Lower leg skin (tissue), 3 donors: Measurements from ENCODE around the gene NOCT.

Source experiments
- POLR2A ChIP-seq, 2 donors: fragments of 450-650 bp; IDR thresholded peaks; one replicate each; pipeline ENCODE4 v1.6.1; 2016 to 2017; ENCODE audit warnings: antibody characterized with exemption in 2 of 2, mild to moderate bottlenecking in 1 of 2, moderate library complexity in 1 of 2
- TF ChIP-seq, protein P1 (sequence below), 3 donors: fragments of 450-650 bp; IDR thresholded peaks; one replicate each; pipeline ENCODE4 v1.5.1; 2016; ENCODE audit warnings: antibody characterized with exemption in 3 of 3, mild to moderate bottlenecking in 3 of 3, moderate library complexity in 2 of 3

DNA sequence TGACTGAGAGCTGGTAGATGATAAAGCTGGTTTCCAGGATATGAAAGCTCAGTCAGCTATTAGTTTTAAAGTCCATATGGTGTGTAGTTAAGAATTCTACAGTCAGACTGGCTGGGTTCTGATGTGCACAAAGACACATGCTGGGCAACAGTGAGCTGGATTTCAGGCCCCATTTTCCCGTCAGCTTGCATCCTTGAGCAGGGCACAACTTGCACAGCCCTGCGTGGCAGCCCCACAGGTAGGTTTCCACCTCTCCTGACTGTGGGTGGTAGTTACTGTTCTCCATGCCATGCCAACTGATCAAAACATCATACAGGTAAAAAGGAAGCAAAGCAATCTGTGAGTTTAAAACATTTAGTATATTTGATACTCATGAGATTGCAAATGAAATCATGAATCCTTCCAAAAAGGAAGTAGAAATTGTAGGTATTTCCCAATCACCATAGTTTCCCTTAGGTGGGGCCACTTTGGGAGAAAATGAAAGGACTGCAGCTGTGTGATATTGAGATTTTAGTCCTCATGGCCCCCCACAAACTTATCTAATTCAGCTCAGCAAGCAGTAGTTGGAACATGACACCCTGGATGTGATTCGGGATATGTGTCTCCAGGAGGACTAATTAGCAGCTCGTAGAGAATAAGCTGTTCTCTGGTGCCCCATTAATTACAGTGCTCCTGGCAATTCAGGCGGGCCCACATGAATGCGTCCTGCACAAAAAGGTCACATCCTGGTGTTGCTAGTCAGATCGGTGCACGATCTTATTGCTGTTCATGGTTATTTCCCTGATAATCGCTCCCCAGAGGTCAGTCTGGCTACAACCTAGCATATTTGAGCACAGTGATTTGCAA lies 42.4 kb upstream of the NOCT start:
- TF ChIP-seq, protein P1, sequence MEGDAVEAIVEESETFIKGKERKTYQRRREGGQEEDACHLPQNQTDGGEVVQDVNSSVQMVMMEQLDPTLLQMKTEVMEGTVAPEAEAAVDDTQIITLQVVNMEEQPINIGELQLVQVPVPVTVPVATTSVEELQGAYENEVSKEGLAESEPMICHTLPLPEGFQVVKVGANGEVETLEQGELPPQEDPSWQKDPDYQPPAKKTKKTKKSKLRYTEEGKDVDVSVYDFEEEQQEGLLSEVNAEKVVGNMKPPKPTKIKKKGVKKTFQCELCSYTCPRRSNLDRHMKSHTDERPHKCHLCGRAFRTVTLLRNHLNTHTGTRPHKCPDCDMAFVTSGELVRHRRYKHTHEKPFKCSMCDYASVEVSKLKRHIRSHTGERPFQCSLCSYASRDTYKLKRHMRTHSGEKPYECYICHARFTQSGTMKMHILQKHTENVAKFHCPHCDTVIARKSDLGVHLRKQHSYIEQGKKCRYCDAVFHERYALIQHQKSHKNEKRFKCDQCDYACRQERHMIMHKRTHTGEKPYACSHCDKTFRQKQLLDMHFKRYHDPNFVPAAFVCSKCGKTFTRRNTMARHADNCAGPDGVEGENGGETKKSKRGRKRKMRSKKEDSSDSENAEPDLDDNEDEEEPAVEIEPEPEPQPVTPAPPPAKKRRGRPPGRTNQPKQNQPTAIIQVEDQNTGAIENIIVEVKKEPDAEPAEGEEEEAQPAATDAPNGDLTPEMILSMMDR (IDR thresholded peaks at IDR 0.05), result no peak
- no peak for TF ChIP-seq POLR2A (IDR thresholded peaks at IDR 0.05)
